Stimulated activated CD4-positive, alpha-beta T cell treated with anti-CD3 and anti-CD28 coated beads, Interleukin-12 subunit alpha, Interleukin-12 subunit beta, amount 100 ng/mL, for 48 hours (primary cell): ENCODE data around the gene REEP6.
A peak's percentile ranks its signal among the peaks of the same experiment; 100 is the strongest.
"Not testable (repeated sequence)": the region's sequence is repeated elsewhere in the genome, so short reads cannot be mapped to it uniquely, and the experiment has no call there.

Source experiments
- DNase-seq, 3 donors: peaks; one replicate each; pipeline ENCODE4 v3.0.0-alpha.2; 2020; ENCODE audit warnings: low read depth in 2 of 3, low spot score in 1 of 3

REEP6 gene

GRCh38 chr19:1505991-1506881, 15.3 kb downstream of the REEP6 start:
- DNase-seq: no peak

GRCh38 chr19:1507192-1507660, 16.2 kb downstream of the REEP6 start:
- no peak for DNase-seq

GRCh38 chr19:1507763-1508506, 17.0 kb downstream of the REEP6 start:
- DNase-seq: peak; percentile 86 to 95 (median 88)

- DNase-seq: no peak
These were observed 17.5 kb downstream of the REEP6 start for GRCh38 chr19:1508507-1508856.

- no peak for DNase-seq
These were observed 18.8 kb downstream of the REEP6 start for GRCh38 chr19:1509602-1510441.

GRCh38 chr19:1510442-1510806, 19.4 kb downstream of the REEP6 start:
- no peak for DNase-seq

GRCh38 chr19:1510807-1511206, 19.8 kb downstream of the REEP6 start:
- no peak for DNase-seq

GRCh38 chr19:1511318-1512317, 20.6 kb downstream of the REEP6 start:
- no peak for DNase-seq

GRCh38 chr19:1512671-1513498, 21.9 kb downstream of the REEP6 start, which contains the start of gene ADAMTSL5:
TSS of gene ADAMTSL5 (minus strand) at chr19:1513019. CDS start at chr19:1510943, 2,076 bp downstream.
- DNase-seq: peak; percentile 39 to 76 (median 56)

- DNase-seq: peak; percentile 60 to 68 (median 66)
These were observed 22.7 kb downstream of the REEP6 start for GRCh38 chr19:1513499-1514294.

- no peak for DNase-seq
These were observed 23.3 kb downstream of the REEP6 start for GRCh38 chr19:1514295-1514661.

- DNase-seq: no peak
These were observed 24.2 kb downstream of the REEP6 start for GRCh38 chr19:1514986-1515721.

GRCh38 chr19:1516395-1516753, 25.4 kb downstream of the REEP6 start:
- no peak for DNase-seq

- no peak for DNase-seq
These were observed 27.5 kb downstream of the REEP6 start for GRCh38 chr19:1518471-1518870.

GRCh38 chr19:1519802-1520201, 28.8 kb downstream of the REEP6 start:
- not testable (repeated sequence) for DNase-seq

GRCh38 chr19:1520203-1520780, 29.3 kb downstream of the REEP6 start:
- no peak for DNase-seq

- DNase-seq: no peak
These were observed 30.7 kb downstream of the REEP6 start for GRCh38 chr19:1521636-1522035.
